SW 1271 (cell line): ENCODE measurements around the gene NEURL4.
"Not testable (repeated sequence)": the region's sequence is repeated elsewhere in the genome, so short reads cannot be mapped to it uniquely, and the experiment has no call there.

Experiments used
- DNase-seq, 2 experiments: peaks; one replicate each; lab custom pipeline; 2025; lab: John Stamatoyannopoulos, UW

The NEURL4 gene

DNA sequence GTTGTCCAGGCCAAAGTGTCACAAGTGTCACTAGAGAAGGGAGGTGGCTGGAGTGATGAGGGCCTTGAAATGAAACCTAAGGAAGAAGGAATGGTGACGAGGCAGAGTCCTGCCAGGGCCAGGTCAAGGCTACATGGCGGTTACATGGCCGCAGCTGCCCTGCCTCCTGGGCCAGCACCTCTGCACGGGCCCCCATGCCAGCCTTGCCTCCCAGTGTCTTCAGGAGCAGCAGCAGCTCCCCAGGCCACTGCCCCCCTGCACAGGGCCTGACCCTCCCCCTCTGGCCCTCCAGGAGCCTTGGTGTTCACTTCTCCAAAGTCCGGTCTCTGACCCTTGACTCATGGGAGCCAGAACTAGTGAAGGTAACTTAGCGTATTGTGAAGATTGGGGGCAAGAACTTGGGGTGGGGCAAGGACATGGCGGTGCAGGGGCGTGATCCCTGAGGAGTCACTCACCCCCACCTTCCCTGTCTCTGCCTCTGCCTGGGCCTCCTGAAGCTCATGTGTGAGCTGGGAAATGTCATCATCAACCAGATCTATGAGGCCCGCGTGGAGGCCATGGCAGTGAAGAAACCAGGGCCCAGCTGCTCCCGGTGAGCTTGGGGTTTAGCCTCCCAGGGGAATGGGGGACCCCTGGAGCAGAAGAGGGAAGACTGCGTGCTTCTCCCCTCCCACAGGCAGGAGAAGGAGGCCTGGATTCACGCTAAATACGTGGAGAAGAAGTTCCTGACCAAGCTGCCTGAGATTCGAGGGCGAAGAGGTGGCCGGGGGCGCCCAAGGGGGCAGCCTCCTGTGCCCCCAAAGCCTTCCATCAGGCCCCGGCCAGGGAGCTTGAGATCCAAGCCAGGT is 18.7 kb upstream of the NEURL4 start:
- DNase-seq: no peak

DNA sequence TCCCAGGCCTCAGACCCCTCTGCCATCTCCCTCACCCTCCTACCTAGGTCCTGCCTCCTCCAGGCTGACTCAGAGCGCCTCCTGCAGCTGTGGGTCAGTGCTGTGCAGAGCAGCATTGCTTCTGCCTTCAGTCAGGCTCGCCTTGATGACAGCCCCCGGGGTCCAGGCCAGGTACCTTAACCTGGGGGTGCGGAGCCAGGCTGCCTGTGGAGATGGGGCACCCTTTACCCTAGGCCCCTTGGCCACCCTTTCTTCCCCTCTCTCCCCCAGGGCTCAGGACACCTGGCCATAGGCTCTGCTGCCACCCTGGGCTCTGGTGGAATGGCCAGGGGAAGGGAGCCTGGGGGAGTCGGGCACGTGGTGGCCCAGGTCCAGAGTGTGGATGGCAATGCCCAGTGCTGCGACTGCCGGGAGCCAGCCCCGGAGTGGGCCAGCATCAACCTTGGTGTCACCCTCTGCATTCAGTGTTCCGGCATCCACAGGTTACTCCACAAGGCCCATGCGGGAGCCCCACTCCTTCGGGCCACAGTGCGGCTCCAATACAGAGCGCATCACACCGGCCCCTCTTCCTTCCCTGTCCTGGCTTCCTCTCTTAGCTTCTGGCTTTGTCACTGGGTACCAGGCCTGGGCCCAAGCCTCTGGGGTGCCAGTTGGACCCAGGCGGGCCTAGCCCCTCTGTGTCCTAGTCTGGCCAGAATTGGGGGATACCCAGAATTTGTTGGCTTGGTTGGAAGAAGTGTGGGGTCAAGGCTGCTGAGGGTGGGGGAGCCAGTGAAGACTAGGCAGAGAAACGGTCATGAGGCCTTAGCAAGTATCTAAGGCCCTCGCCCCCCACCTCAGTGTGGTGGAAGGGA is 17.9 kb upstream of the NEURL4 start:
- no peak for DNase-seq

- no peak for DNase-seq
Observed at GRCh38 chr17:7343250-7343649, 14.1 kb upstream of the NEURL4 start.

GRCh38 chr17:7341842-7342241 is 12.7 kb upstream of the NEURL4 start:
- no peak for DNase-seq

GRCh38 chr17:7340179-7340578 is 11.0 kb upstream of the NEURL4 start:
- DNase-seq: no peak

DNA sequence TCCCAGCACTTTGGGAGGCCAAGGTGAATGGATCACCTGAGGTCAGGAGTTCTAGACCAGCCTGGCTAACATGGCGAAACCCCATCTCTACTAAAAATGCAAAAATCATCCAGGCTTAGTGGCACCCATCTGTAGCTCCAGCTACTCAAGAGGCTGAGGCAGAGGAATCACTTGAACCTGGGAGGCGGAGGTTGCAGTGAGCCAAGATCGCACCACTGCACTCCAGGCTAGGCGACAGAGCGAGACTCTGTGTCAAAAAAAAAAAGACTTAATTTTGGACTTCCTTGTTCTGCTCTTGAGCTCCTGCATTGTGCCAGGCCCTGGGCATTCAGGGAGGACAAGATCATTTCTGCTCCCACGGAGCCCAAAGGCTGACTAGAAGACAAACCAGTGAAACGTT is 8.5 kb upstream of the NEURL4 start:
- DNase-seq: not testable (repeated sequence)

DNA sequence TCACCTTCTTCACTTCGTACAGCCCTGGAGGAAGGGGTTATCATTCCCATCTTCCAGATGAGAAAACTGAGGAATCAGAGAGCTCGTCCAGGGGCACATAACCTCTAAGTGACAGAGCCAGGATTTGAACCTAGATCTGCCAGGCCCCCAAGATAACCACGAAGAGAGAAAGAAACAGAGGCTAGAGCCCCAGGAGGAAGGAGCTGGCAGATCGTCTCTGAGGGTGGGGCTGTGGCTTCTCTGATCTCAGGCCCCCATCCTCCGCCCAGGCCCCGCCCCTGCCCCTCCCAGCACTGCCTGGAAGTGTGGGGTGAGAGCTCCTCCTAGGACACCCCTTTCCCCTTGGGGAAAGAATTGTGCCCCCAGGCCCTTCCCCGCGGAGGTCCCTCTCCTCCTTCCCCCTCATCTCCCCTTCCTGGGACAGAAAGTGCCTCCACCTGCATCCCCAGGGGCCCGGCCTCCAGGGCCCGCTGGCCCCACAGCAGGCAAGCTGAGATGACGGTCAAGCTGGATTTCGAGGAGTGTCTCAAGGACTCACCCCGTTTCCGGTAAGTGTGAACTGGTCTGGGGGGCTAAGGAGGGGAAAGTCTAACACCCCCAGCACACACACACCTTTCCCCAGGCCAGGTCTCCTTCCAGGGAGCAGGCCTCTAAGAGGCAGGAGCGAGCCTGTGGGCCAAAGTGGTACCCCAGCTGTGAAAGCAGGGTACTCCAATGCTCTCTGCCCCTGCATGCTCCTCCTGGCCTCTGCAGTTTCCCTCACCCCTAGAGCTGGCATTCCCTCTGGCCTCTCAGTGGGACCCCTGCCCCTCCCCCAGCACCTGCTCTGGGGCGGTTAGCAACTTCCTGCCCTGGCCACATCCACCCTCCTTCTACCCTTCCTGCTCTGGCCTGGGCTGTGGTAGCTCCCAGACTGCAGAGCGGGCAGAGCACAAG is 7.4 kb upstream of the NEURL4 start, which contains the start of gene ACAP1:
ACAP1 (plus strand) TSS at position 290 of the 936 bp plus-strand sequence; CDS start at position 496, 206 bp downstream.
- DNase-seq: no peak

DNA sequence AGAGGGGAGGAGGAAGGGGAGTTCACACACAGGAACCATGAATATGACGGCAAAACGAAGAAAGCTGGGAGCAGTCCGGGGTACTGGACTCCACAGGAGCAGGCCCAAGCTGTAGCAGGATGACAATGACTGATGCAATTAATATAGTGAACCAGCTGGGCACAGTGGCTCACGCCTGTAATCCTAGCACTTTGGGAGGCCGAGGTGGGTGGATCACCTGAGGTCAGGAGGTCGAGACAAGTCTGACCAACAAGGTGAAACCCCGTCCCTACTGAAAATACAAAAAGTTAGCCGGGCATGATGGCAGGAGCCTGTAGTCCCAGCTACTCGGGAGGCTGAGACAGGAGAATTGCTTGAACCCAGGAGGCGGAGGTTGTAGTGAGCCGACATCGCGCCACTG is 6.6 kb upstream of the NEURL4 start:
- not testable (repeated sequence) for DNase-seq

DNA sequence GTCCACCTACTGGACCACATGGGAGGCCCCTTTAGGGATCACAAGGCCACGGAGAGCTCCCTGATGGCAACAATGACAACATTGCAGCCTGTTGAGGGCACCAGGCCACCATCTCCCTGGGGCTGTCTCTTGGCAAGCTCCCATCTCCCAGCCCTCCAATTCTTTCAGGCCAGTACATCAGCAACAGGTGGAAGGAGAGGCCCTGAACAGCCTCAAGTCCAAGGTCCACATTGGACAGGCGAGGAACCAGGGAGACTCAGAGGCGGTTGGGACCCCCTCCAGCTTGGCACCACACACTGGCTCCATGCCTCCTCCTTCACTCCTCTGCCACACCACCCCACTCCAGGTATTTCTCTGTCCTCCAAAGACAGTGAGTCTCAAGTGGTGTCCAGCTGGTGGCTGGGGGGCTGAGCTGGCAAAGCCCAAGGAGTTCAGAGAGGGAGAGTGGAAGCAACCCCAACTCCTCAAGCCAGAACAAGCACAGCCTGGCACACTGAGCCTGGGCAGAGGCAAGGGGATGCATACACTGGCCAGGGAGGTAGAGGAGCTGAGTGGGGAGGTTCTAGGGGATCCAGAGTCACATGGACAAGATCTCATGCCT is 5.9 kb upstream of the NEURL4 start:
- DNase-seq: no peak

DNA sequence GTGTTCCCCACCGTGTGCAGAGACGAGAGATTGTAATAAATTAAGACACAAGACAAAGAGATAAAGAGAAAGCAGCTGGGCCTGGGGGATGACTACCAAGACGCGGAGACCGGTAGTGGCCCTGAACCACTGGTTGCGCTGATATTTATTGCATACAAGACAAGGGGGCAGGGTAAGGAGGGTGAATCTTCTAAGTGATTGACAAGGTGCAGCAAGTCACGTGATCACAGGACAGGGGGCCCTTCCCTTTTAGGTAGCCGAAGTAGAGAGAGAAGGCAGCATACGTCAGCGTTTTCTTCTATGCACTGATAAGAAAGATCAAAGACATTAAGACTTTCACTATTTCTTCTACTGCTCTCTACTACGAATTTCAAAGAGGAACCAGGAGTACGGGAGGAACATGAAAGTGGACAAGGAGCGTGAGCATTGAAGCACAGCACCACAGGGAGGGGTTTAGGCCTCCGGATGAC is 3.5 kb upstream of the NEURL4 start:
- not testable (repeated sequence) for DNase-seq

GRCh38 chr17:7332111-7332510 is 3.0 kb upstream of the NEURL4 start:
- DNase-seq: no peak

GRCh38 chr17:7330638-7331015 is 1.5 kb upstream of the NEURL4 start:
- DNase-seq: no peak

DNA sequence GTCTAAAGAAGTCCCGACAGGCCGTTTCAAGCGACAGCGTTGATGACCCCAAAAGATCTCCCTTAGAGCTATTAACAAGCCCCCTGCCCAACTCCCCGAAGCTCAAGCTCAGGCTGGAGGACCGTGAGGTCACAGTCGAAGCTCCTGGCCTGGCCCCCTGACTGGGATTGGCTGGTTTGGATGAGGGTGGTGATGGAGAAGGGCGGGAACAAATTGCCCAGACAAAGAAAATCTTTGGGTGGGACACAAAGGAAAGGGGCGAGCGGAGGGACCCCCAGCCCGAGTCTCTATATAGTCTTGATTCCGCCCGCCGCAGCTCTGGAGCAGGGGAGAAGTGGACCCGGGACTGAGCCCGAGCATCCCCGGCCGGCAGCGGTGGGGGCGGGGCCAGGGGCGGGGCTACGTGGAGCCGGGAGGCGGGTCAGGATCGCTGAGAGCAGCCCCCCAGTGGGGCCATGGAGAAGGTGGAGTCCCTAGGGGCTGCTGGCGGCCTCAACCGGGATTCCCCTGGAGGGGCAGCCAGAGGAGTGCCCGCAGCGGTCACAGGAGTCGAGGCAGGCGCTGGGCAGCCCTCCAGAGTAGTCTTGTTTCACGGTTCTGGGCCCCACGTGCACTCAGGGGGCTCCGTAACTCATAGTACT is 982 bp upstream of the NEURL4 start:
- DNase-seq: peak; percentile 24 to 82

GRCh38 chr17:7329374-7329996 is 350 bp upstream of the NEURL4 start:
- DNase-seq: peak; percentile 98

DNA sequence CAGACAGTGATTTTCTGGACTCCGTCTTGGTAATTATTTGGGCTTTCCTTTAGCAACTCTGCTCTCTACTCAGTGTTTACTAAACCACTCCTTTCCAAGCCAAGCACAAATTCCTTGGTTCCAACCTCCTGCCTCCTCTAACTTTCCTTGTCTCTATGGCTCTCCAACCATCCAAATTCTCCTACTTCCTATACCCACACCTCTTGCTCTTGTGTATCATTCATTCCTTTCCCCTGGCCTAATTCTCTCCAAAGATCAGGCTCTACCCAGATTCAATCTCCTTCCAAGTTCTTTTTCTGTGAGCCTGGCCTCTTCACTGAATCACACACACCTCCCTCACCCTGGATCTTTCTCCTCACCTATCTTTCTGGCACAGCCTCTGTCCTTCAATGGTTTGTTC is 1.1 kb downstream of the NEURL4 start:
- DNase-seq: no peak

DNA sequence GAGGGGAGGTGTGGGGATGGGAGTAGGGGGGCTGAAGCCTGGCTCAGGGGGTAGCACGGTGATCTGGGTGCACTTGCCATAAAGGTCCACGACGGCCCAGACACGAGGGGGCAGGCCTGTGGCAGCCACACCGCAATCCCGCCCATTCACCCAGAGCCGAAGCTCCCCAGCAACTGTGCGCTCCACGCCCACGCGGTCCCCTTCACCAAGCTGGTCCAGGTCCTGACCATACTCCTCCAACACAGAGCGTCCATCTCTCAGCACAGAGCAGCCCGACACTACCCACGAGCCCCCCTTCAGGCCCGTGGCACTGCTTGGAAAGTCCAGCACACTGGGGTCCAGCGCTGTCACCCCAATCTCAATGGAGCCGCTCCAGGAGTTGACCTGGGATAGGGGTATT is 1.6 kb downstream of the NEURL4 start:
- no peak for DNase-seq

GRCh38 chr17:7327056-7327455 is 2.1 kb downstream of the NEURL4 start:
- no peak for DNase-seq

DNA sequence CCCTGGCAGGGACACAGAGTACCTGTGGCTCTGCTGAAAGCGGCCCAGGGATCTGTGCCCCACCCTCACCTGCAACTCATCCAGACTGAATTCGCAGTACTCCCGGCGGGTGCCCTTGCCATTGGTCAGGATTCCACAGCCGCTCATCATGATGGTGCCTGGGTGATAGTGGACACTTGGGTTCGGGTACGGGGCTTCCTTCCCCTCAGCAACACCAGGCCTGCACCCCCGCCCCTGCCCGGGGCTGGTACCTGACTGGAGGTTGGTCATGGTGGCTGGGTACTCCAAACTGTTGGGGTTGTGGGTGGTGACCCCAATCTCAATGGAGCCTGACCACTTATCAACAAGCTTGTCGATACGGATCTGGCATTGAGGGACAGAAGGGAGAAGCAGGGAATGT is 2.9 kb downstream of the NEURL4 start:
- DNase-seq: no peak

- DNase-seq: no peak
Observed at GRCh38 chr17:7325031-7325528, 4.1 kb downstream of the NEURL4 start.

- DNase-seq: no peak
Observed at GRCh38 chr17:7324438-7324779, 4.7 kb downstream of the NEURL4 start.
